Measurements from ENCODE around the gene ST3GAL3.

The ST3GAL3 gene

DNA sequence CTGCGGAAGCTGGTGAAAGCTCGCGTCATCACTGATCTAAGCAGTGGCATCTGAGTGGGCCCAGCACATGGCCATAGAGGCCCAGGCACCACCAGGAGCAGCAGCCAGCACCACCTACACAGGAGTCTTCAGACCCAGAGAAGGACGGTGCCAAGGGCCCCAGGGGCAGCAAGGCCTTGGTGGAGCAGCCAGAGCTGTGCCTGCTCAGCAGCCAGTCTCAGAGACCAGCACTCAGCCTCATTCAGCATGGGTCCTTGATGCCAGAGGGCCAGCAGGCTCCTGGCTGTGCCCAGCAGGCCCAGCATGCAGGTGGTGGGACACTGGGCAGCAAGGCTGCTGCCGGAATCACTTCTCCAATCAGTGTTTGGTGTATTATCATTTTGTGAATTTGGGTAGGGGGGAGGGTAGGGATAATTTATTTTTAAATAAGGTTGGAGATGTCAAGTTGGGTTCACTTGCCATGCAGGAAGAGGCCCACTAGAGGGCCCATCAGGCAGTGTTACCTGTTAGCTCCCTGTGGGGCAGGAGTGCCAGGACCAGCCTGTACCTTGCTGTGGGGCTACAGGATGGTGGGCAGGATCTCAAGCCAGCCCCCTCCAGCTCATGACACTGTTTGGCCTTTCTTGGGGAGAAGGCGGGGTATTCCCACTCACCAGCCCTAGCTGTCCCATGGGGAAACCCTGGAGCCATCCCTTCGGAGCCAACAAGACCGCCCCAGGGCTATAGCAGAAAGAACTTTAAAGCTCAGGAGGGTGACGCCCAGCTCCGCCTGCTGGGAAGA, 223.0 kb downstream of the ST3GAL3 start:
- Histone ChIP-seq H3K4me3 (ENCODE audit: low read depth, low read length) (no peak overlapping the region), H3K27me3 (ENCODE audit: control insufficient read depth, insufficient read depth, low read length) (peaks cover 9% of the 10 kb centered on the region), H3K36me3 (ENCODE audit: control insufficient read depth, insufficient read depth, low read length) (no peaks in the 10 kb centered on the region), H3K4me1 (ENCODE audit: control insufficient read depth, insufficient read depth, low read length) (peaks cover 32% of the 10 kb centered on the region), H3K9me3 (ENCODE audit: control insufficient read depth, insufficient read depth, low read length) (no peaks in the 10 kb centered on the region), H3K9ac (ENCODE audit: low read depth, low read length) (no peak overlapping the region), H3K27ac (ENCODE audit: low read depth, low read length) (peak overlapping the region; percentile 67)

DNA sequence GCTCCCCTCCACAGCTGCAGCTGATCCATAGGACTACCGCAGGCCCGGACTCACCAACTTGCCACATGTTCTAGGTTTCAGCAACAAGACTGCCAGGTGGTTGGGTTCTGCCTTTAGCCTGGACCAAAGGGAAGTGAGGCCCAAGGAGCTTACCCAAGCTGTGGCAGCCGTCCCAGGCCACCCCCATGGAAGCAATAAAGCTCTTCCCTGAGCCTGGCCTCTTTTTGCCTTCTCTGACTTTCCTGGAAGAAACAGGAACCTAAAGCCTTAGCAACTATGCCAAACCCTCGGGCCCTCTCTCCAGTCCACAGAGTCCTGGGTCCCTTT, 223.6 kb downstream of the ST3GAL3 start:
- Histone ChIP-seq H3K27me3 (ENCODE audit: control insufficient read depth, insufficient read depth, low read length) (peaks cover 9% of the 10 kb centered on the region), H3K4me1 (ENCODE audit: control insufficient read depth, insufficient read depth, low read length) (peaks cover 37% of the 10 kb centered on the region), H3K27ac (ENCODE audit: low read depth, low read length) (no peak overlapping the region), H3K4me3 (ENCODE audit: low read depth, low read length) (no peak overlapping the region), H3K9me3 (ENCODE audit: control insufficient read depth, insufficient read depth, low read length) (no peaks in the 10 kb centered on the region), H3K36me3 (ENCODE audit: control insufficient read depth, insufficient read depth, low read length) (no peaks in the 10 kb centered on the region), H3K9ac (ENCODE audit: low read depth, low read length) (no peak overlapping the region)

DNA sequence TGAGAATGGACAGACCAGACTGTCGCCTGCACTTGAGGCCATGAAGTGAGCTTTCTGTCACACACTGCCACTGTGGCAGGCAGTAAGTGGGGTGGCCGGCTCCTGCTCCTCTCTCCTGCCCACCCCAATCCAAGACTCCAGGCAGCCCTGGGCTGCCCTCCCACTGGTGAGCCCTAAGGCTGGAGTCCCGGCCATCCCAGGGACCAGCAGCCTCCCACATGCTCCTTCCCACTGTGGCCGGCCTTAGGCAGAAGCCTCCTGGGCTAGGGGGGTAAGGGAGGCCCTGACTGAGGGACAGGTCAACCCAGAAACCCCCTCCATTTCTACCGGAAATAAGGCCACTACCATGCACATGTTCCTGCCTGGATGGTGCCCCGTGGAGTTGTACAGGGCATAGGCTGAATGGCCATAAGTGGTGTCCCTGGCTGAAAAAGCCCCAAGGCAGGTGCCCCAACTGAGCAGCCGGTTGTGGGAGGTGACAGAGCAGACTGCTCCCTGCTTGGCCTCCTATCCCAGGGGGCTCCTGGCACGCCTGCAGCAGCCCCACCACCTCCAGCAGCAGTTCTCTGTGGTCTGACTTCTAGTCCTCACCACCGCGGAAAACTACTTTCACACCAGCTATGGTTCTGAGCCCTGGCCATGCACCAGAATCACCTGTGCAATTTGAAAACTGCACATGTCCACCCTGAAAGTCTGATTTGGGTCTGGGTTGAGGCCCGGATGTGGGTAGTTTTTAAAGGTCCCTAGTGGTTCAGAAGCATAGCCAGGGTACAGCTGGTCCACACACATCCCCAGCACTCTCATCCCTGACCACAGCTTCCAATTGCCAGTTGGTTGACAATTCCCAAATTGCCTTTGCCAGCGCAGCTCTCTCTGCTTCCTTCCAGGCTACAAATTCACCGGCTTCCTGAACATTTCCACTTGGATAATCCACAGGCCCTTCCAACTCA, 224.7 kb downstream of the ST3GAL3 start:
- no peak overlapping the region for H3K27ac ChIP-seq (ENCODE audit: low read depth, low read length)
- peaks cover 37% of the 10 kb centered on the region for H3K4me1 ChIP-seq (ENCODE audit: control insufficient read depth, insufficient read depth, low read length)
- no peaks in the 10 kb centered on the region for H3K36me3 ChIP-seq (ENCODE audit: control insufficient read depth, insufficient read depth, low read length)
- no peaks in the 10 kb centered on the region for H3K9me3 ChIP-seq (ENCODE audit: control insufficient read depth, insufficient read depth, low read length)
- peaks cover 9% of the 10 kb centered on the region for H3K27me3 ChIP-seq (ENCODE audit: control insufficient read depth, insufficient read depth, low read length)
- no peak overlapping the region for H3K9ac ChIP-seq (ENCODE audit: low read depth, low read length)
- no peak overlapping the region for H3K4me3 ChIP-seq (ENCODE audit: low read depth, low read length)

DNA sequence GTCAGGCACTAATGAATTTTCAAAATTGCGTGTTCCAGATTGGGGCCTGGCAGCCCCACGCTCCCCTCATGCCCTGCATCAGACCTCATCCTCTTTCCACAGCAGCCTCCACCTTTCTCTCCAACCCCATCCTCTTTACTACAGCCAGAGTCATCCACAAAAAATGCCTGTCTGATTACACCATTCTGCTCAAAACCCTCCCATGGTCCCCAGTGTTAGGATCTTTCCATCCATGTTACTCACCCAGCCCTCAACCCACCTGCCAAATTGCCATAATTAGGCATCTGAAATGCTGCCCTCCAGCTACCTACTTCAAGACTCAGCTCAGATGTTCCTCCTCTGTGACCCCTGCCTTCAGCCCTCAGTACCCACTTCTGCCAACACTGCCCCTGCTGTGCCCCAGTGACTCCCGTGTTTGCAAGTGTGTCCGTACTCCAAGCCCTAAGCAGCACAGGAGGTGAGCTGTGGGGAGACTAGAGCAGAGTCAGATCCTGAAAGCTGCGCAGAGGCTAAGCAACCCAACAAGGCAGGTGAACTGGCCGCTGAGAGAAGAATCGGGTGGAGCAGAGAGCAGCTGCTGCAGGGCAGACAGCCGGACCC, 225.6 kb downstream of the ST3GAL3 start:
- H3K27me3 ChIP-seq (ENCODE audit: control insufficient read depth, insufficient read depth, low read length) = peaks cover 9% of the 10 kb centered on the region
- peak overlapping the region; percentile 70 for H3K4me3 ChIP-seq (ENCODE audit: low read depth, low read length)
- peaks cover 7% of the 10 kb centered on the region; the same call in 1 of the 2 replicates for H3K36me3 ChIP-seq (ENCODE audit: control insufficient read depth, insufficient read depth, low read length)
- H3K9ac ChIP-seq (ENCODE audit: low read depth, low read length) = no peak overlapping the region
- H3K27ac ChIP-seq (ENCODE audit: low read depth, low read length) = no peak overlapping the region
- H3K9me3 ChIP-seq (ENCODE audit: control insufficient read depth, insufficient read depth, low read length) = no peaks in the 10 kb centered on the region
- H3K4me1 ChIP-seq (ENCODE audit: control insufficient read depth, insufficient read depth, low read length) = peaks cover 37% of the 10 kb centered on the region

DNA sequence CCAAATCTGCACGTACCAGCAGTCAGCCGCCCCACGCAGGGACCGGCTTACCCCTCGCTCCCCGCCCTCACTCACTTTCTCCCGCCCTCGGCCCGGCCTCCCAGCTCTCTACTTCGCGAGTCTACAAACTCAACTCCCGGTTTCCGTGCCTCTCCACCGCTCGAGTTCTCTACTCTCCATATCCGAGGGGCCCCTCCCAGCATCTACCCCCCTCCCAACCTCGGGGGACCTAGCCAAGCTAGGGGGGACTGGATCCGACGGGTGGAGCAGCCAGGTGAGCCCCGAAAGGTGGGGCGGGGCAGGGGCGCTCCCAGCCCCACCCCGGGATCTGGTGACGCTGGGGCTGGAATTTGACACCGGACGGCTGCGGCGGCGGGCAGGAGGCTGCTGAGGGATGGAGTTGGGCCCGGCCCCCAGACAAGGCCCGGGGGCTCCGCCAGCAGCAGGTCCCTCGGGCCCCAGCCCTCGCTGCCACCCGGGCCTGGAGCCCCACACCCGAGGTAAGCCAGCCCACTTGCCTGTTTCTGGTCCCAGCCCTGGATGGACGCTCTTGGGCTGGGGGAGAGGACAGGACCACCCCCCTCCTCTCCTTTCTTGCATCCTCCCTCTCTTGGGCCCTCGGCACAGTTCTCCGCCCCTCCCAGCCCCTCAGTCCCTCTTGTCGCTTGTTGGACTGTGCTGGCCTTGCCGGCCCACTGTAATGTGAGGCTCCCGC, 226.2 kb downstream of the ST3GAL3 start, which contains the start of gene ARTN:
Gene ARTN, plus strand, starts transcription at position 416 of the 715 bp plus-strand sequence. CDS start 1,856 bp downstream, outside the sequence.
- Histone ChIP-seq H3K36me3 (ENCODE audit: control insufficient read depth, insufficient read depth, low read length) (peaks cover 7% of the 10 kb centered on the region; the same call in 1 of the 2 replicates), H3K4me1 (ENCODE audit: control insufficient read depth, insufficient read depth, low read length) (peaks cover 39% of the 10 kb centered on the region), H3K9ac (ENCODE audit: low read depth, low read length) (no peak within 1 kb of the TSS), H3K4me3 (ENCODE audit: low read depth, low read length) (peak within 1 kb of the TSS; percentile 70), H3K27ac (ENCODE audit: low read depth, low read length) (peak within 1 kb of the TSS; percentile 48), H3K27me3 (ENCODE audit: control insufficient read depth, insufficient read depth, low read length) (peaks cover 9% of the 10 kb centered on the region), H3K9me3 (ENCODE audit: control insufficient read depth, insufficient read depth, low read length) (no peaks in the 10 kb centered on the region)

DNA sequence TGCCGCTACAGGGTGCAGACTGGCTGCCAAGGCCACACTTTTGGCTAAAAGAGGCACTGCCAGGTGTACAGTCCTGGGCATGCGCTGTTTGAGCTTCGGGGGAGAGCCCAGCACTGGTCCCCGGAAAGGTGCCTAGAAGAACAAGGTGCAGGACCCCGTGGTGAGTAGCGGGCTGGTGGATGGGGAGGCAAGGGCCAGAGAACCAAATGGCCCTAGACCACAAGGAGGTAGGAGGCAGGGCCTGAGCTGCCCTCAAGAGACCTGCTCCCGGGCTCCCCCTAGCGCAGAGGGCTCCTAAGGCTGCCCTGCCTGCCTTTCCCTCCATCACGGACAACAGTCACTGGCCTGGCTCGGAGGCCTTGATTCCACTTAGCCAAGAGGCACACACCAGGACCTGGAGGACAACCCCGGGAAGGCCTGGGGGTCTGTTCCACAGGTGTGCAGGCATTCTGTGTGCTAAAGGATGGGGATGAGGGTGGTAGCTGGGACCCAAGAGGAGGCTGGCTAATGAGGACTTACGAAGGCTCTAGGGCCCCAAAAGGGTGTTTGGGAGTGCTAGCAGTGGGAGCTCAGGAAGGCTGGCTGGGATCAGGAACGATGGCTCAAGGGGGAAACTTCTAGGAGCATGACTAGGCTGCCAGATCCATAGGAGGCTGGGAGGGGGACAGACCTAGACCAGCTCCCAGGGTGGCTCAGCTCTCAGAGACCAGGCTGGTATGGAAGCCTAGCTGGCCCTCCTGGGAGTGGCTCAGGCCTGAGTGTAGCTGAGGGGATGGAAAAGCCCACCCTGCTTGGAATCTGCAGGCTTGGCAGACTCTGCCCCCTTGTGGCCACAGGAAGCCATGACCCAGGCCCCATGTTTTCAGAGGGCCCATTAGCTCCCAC, 227.0 kb downstream of the ST3GAL3 start:
- Histone ChIP-seq H3K9me3 (ENCODE audit: control insufficient read depth, insufficient read depth, low read length) (no peaks in the 10 kb centered on the region), H3K27me3 (ENCODE audit: control insufficient read depth, insufficient read depth, low read length) (peaks cover 9% of the 10 kb centered on the region), H3K27ac (ENCODE audit: low read depth, low read length) (peak overlapping the region; percentile 48), H3K4me1 (ENCODE audit: control insufficient read depth, insufficient read depth, low read length) (peaks cover 44% of the 10 kb centered on the region), H3K36me3 (ENCODE audit: control insufficient read depth, insufficient read depth, low read length) (peaks cover 7% of the 10 kb centered on the region; the same call in 1 of the 2 replicates), H3K9ac (ENCODE audit: low read depth, low read length) (no peak overlapping the region), H3K4me3 (ENCODE audit: low read depth, low read length) (peak overlapping the region; percentile 70)

DNA sequence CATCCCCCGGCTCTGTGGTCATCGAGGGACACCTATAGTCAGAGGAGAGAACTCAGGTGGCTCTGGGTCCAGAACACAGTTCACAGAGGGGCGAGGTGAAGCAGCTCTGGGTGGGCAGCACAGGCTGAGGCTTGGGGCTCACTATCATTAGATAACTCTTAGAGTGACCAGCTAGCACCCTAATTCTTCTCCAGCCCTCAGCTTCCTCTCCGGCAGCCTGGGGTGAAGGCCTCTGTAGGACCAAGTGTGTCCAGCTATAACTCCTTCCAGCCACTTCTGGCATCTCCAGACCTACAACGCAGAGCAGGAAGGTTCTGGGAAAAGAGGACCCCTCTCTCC, 227.6 kb downstream of the ST3GAL3 start:
- Histone ChIP-seq H3K9ac (ENCODE audit: low read depth, low read length) (no peak overlapping the region), H3K4me1 (ENCODE audit: control insufficient read depth, insufficient read depth, low read length) (peaks cover 39% of the 10 kb centered on the region), H3K4me3 (ENCODE audit: low read depth, low read length) (no peak overlapping the region)

DNA sequence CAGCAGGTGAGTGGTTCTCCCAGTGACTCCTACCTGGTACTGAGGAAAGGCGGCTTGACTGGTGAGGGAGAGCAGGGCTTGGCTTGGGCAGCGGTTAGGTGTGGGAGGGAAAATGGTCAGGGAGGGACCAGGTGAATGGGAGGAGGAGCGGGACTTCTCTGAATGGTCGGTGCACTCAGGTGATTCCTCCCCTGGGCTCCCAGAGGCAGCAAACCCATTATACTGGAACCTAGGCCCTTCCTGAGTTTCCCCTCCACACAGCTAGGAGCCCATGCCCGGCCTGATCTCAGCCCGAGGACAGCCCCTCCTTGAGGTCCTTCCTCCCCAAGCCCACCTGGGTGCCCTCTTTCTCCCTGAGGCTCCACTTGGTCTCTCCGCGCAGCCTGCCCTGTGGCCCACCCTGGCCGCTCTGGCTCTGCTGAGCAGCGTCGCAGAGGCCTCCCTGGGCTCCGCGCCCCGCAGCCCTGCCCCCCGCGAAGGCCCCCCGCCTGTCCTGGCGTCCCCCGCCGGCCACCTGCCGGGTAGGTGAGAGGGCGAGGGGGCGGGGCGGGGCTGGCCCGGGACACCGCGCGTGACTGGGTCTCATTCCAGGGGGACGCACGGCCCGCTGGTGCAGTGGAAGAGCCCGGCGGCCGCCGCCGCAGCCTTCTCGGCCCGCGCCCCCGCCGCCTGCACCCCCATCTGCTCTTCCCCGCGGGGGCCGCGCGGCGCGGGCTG, 228.5 kb downstream of the ST3GAL3 start:
- Histone ChIP-seq H3K36me3 (ENCODE audit: control insufficient read depth, insufficient read depth, low read length) (peaks cover 7% of the 10 kb centered on the region; the same call in 1 of the 2 replicates), H3K9ac (ENCODE audit: low read depth, low read length) (no peak overlapping the region; the same call in 1 of the 2 replicates), H3K4me3 (ENCODE audit: low read depth, low read length) (peak overlapping the region; percentile 66; the same call in 1 of the 2 replicates), H3K27me3 (ENCODE audit: control insufficient read depth, insufficient read depth, low read length) (peaks cover 9% of the 10 kb centered on the region), H3K4me1 (ENCODE audit: control insufficient read depth, insufficient read depth, low read length) (peaks cover 30% of the 10 kb centered on the region), H3K27ac (ENCODE audit: low read depth, low read length) (no peak overlapping the region), H3K9me3 (ENCODE audit: control insufficient read depth, insufficient read depth, low read length) (no peaks in the 10 kb centered on the region)

More for the DNA sequence above, 227.6 kb downstream of the ST3GAL3 start:
- Histone ChIP-seq H3K27ac (ENCODE audit: low read depth, low read length) (no peak overlapping the region), H3K27me3 (ENCODE audit: control insufficient read depth, insufficient read depth, low read length) (peaks cover 9% of the 10 kb centered on the region), H3K36me3 (ENCODE audit: control insufficient read depth, insufficient read depth, low read length) (peaks cover 7% of the 10 kb centered on the region; the same call in 1 of the 2 replicates), H3K9me3 (ENCODE audit: control insufficient read depth, insufficient read depth, low read length) (no peaks in the 10 kb centered on the region)

DNA sequence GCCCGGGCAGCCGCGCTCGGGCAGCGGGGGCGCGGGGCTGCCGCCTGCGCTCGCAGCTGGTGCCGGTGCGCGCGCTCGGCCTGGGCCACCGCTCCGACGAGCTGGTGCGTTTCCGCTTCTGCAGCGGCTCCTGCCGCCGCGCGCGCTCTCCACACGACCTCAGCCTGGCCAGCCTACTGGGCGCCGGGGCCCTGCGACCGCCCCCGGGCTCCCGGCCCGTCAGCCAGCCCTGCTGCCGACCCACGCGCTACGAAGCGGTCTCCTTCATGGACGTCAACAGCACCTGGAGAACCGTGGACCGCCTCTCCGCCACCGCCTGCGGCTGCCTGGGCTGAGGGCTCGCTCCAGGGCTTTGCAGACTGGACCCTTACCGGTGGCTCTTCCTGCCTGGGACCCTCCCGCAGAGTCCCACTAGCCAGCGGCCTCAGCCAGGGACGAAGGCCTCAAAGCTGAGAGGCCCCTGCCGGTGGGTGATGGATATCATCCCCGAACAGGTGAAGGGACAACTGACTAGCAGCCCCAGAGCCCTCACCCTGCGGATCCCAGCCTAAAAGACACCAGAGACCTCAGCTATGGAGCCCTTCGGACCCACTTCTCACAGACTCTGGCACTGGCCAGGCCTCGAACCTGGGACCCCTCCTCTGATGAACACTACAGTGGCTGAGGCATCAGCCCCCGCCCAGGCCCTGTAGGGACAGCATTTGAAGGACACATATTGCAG, 229.3 kb downstream of the ST3GAL3 start:
- no peak overlapping the region for H3K9ac ChIP-seq (ENCODE audit: low read depth, low read length)
- H3K27ac ChIP-seq (ENCODE audit: low read depth, low read length) = no peak overlapping the region
- peak overlapping the region; percentile 66 for H3K4me3 ChIP-seq (ENCODE audit: low read depth, low read length)
- H3K27me3 ChIP-seq (ENCODE audit: control insufficient read depth, insufficient read depth, low read length) = peaks cover 9% of the 10 kb centered on the region
- H3K9me3 ChIP-seq (ENCODE audit: control insufficient read depth, insufficient read depth, low read length) = no peaks in the 10 kb centered on the region
- H3K36me3 ChIP-seq (ENCODE audit: control insufficient read depth, insufficient read depth, low read length) = peaks cover 7% of the 10 kb centered on the region; the same call in 1 of the 2 replicates
- H3K4me1 ChIP-seq (ENCODE audit: control insufficient read depth, insufficient read depth, low read length) = peaks cover 29% of the 10 kb centered on the region

Data from HUES48 (cell line).